Calu3 (cell line): ENCODE measurements around the gene FRMD1. TPM values are rescaled to one million over a fixed set of nuclear protein-coding genes. Genes with fewer than 3 reads are reported as not detected.

Source experiments
- BruUV-seq: library from RNA; stranded (reverse); fragments of 400-500 nt; replicated peaks from 2 replicates; lab custom pipeline; 2021; lab: Mats Ljungman, UMichigan
- CTCF ChIA-PET: fragments of 300-600 bp; sonication (Branson Sonifier 250); formaldehyde crosslinking; loops from one replicate; lab custom pipeline; 2022; ENCODE audit warnings: antibody characterized with exemption; lab: Charles Lee
- DNase-seq: peaks from one replicate; pipeline ENCODE4 v3.0.0; 2022
- H3K27ac Mint-ChIP-seq: one replicate; pipeline ENCODE4 v1.8.0; 2022; ENCODE audit warnings: mixed read lengths; ENCODE audit not compliant: unreplicated experiment
- H3K27me3 Mint-ChIP-seq: one replicate; pipeline ENCODE4 v1.8.0; 2022; ENCODE audit warnings: mixed read lengths; ENCODE audit not compliant: unreplicated experiment
- H3K36me3 Mint-ChIP-seq: one replicate; pipeline ENCODE4 v1.8.0; 2022; ENCODE audit warnings: mild to moderate bottlenecking, moderate library complexity, mixed read lengths; ENCODE audit not compliant: insufficient read depth, unreplicated experiment
- H3K4me1 Mint-ChIP-seq: one replicate; pipeline ENCODE4 v1.8.0; 2022; ENCODE audit warnings: mild to moderate bottlenecking, low read depth, mixed read lengths; ENCODE audit not compliant: unreplicated experiment
- H3K4me3 Mint-ChIP-seq: one replicate; pipeline ENCODE4 v1.8.0; 2022; ENCODE audit warnings: mild to moderate bottlenecking, low read depth, moderate library complexity, mixed read lengths; ENCODE audit not compliant: unreplicated experiment
- H3K9me3 Mint-ChIP-seq: one replicate; pipeline ENCODE4 v1.8.0; 2022; ENCODE audit warnings: low read depth, mixed read lengths; ENCODE audit not compliant: unreplicated experiment
- intact Hi-C: fragments of 100-400 bp; cut with micrococcal nuclease; formaldehyde crosslinking; loops from one replicate; pipeline ENCODE4 v1.10.0; 2022; ENCODE audit not compliant: unreplicated experiment
- total RNA-seq: library from RNA; stranded (reverse); gene quantifications from 2 replicates; pipeline ENCODE4 v1.2.3, GENCODE V29; 2022
- TF ChIP-seq, protein P1 (sequence below): fragments of 200-600 bp; IDR thresholded peaks from one replicate; pipeline ENCODE4 v1.8.0; 2022; ENCODE audit warnings: antibody characterized with exemption; ENCODE audit not compliant: unreplicated experiment

Gene FRMD1
- total RNA-seq, 1 experiment from 2014 or later = not detected

DNA sequence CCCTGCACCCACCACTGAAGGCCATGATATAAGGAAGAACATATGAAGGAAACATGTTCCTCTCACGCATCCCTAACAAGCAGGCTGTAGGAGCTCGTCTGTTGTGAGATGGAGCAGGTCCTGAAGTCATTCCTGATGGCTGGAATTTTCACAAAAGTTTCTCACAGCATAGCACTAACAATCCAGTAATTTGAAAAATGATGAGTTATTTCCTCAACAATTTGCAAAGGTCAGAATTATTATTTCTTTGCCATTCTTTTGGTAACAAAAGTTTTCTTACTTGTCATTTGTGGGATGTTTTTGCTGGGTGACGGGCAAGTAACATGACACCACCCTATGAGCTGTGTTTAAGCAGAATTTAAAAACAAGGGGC lies 27.6 kb upstream of the FRMD1 start:
- intact Hi-C loops = no loop called here
- Mint-ChIP-seq H3K9me3 (no peaks in the 10 kb centered on the region), H3K36me3 (peaks cover 3% of the 10 kb centered on the region), H3K4me3 (no peak overlapping the region), H3K27me3 (peaks cover 88% of the 10 kb centered on the region), H3K27ac (no peak overlapping the region), H3K4me1 (no peaks in the 10 kb centered on the region)
- TF ChIP-seq, protein P1, sequence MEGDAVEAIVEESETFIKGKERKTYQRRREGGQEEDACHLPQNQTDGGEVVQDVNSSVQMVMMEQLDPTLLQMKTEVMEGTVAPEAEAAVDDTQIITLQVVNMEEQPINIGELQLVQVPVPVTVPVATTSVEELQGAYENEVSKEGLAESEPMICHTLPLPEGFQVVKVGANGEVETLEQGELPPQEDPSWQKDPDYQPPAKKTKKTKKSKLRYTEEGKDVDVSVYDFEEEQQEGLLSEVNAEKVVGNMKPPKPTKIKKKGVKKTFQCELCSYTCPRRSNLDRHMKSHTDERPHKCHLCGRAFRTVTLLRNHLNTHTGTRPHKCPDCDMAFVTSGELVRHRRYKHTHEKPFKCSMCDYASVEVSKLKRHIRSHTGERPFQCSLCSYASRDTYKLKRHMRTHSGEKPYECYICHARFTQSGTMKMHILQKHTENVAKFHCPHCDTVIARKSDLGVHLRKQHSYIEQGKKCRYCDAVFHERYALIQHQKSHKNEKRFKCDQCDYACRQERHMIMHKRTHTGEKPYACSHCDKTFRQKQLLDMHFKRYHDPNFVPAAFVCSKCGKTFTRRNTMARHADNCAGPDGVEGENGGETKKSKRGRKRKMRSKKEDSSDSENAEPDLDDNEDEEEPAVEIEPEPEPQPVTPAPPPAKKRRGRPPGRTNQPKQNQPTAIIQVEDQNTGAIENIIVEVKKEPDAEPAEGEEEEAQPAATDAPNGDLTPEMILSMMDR = no peak
- DNase-seq = no peak
- no TSS peak for BruUV-seq
- CTCF ChIA-PET = no interaction called here

DNA sequence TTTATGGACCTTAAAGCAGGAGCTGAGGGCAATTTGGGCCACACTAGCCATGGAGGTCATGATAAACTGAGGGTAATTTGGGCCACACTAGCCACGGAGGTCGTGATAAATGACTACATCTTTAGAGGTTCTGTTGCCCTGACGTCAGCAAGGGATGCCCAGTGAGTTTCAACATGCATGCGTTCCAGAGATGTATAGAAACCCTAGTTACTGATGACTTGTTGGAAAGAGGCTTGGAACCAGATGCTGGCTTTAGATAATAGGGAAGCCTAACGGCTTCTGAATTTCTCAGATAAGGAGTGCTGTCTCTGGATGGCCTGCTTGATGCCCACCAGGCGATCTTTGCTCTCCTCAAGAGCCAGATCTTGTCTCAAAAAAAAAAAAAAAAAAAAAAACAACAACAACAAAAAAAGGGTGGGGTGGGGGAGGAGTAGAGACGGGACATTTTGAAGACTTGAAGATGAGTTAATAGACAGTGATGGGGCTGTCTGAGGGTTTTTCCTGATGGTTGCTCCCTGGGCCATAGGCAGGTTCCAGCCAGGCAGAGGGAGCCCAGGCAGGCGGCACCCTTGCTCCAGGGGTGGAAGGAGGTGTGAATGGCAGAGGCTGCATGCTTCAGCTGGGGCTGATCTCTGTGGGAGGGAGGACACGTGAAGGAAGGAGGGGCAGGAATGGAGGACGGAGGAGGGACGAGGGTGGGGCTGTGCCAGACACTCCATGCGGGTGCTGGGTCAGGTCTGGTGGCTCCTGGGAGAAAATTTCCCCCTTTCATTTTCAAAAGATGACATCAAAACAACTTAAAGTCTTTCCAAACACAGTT lies 27.0 kb upstream of the FRMD1 start:
- CTCF ChIA-PET = no interaction called here
- no peak overlapping the region for H3K4me3 Mint-ChIP-seq

DNA sequence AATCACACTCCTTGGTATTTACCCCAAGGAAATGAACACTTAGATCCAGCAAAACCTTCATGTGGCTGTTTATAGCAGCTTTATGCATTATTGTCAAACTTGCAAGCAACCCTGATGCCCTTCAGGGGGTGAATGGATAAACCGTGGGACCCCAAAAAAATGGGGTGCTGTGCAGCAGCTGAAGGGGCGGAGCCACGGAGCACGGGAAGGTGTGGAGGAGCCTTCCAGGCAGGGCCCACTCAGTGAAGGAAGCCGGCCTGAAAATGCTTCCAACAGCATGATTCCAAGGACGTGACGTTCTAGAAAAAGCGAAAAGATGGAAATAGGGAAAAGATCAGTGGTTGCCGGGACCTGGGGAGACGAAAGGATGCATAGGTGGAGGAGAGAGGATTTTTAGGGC lies 25.6 kb upstream of the FRMD1 start:
- CTCF ChIA-PET = no interaction called here
- H3K4me3 Mint-ChIP-seq = no peak overlapping the region
- intact Hi-C loops = no loop called here
- no peak overlapping the region for H3K27ac Mint-ChIP-seq
- H3K27me3 Mint-ChIP-seq = peaks cover 69% of the 10 kb centered on the region
- H3K9me3 Mint-ChIP-seq = no peaks in the 10 kb centered on the region
- TF ChIP-seq, protein P1 = no peak
- no TSS peak for BruUV-seq
- no peak for DNase-seq
- H3K4me1 Mint-ChIP-seq = no peaks in the 10 kb centered on the region
- peaks cover 4% of the 10 kb centered on the region for H3K36me3 Mint-ChIP-seq

More for the DNA sequence above, 27.0 kb upstream of the FRMD1 start:
- peaks cover 83% of the 10 kb centered on the region for H3K27me3 Mint-ChIP-seq
- intact Hi-C loops = no loop called here
- no peak overlapping the region for H3K27ac Mint-ChIP-seq
- peaks cover 4% of the 10 kb centered on the region for H3K36me3 Mint-ChIP-seq
- TF ChIP-seq, protein P1 = no peak
- no peak for DNase-seq
- no peaks in the 10 kb centered on the region for H3K4me1 Mint-ChIP-seq
- no TSS peak for BruUV-seq
- no peaks in the 10 kb centered on the region for H3K9me3 Mint-ChIP-seq

DNA sequence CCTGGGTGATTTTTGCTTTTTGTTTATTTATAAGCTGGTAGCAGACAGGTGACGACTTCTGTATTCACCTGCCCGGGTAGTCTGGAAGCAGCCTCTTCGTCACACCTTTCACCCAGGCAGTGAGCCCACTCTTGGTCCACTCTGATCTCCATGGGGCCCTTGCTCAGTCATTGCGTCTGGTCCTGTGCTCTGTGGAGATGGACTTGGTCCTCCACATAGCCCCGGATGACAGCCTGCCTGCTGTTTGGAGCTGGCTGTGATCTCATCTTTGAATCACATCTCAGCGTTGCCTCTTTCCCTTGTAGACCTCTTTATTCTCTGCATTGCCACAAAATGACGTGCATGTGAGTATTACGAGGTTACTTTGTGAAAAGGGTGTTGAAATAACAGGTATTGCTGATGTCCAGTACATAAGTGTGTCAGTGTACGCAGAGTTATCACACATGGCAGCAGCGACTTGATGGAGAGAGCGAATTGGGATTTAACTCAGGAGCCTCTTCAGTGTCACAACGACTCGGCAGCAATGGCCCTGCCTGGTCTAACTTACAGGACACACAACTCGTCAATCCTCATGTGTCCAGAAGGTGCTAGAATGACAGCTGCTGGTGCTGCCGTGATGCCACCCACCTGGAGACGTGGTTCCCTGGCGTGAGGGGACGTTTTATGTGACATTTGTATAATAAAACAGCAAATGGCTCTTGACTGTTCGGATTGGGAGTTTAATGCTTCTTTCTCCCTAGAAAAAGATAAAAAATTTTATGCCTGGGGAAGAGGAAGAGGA lies 24.2 kb upstream of the FRMD1 start:
- H3K27ac Mint-ChIP-seq = no peak overlapping the region
- TF ChIP-seq, protein P1 = no peak
- peaks cover 57% of the 10 kb centered on the region for H3K27me3 Mint-ChIP-seq
- intact Hi-C loops = no loop called here
- H3K4me1 Mint-ChIP-seq = no peaks in the 10 kb centered on the region
- peaks cover 4% of the 10 kb centered on the region for H3K36me3 Mint-ChIP-seq
- no peaks in the 10 kb centered on the region for H3K9me3 Mint-ChIP-seq
- no peak overlapping the region for H3K4me3 Mint-ChIP-seq
- DNase-seq = no peak
- no TSS peak for BruUV-seq
- CTCF ChIA-PET = no interaction called here
